GM20000 (cell line): Measurements from ENCODE around the gene GRAMD1A.
"Not testable (repeated sequence)": the region's sequence is repeated elsewhere in the genome, so short reads cannot be mapped to it uniquely, and the experiment has no call there.

ENCODE experiments used
- DNase-seq: peaks from one replicate; pipeline ENCODE4 v3.0.0; 2012; ENCODE audit warnings: low spot score
- TF ChIP-seq, protein P1 (sequence below): IDR thresholded peaks from 2 replicates; pipeline ENCODE4 v1.5.1; 2012; ENCODE audit warnings: mild to moderate bottlenecking, control low read depth; ENCODE audit errors: extremely low read depth, missing control alignments

GRAMD1A gene

DNA sequence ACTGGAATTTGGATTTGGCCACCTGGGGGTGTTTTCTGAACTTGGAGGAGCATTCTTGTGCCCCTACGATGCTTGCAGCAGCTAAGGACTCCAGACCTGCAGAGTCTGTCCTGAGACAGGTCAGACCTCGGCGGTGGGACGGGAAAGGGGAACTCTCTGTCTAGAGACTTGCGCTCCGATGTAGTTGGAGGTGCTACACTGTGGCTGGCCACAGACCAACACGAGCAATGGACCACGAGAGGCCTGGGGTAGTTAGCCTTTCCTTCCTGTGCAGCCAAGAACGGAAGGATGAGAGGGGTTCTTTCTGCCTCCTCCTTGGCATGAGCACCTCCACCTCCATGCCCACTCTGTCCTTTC is 5.9 kb upstream of the GRAMD1A start:
- no peak for DNase-seq
- TF ChIP-seq, protein P1, sequence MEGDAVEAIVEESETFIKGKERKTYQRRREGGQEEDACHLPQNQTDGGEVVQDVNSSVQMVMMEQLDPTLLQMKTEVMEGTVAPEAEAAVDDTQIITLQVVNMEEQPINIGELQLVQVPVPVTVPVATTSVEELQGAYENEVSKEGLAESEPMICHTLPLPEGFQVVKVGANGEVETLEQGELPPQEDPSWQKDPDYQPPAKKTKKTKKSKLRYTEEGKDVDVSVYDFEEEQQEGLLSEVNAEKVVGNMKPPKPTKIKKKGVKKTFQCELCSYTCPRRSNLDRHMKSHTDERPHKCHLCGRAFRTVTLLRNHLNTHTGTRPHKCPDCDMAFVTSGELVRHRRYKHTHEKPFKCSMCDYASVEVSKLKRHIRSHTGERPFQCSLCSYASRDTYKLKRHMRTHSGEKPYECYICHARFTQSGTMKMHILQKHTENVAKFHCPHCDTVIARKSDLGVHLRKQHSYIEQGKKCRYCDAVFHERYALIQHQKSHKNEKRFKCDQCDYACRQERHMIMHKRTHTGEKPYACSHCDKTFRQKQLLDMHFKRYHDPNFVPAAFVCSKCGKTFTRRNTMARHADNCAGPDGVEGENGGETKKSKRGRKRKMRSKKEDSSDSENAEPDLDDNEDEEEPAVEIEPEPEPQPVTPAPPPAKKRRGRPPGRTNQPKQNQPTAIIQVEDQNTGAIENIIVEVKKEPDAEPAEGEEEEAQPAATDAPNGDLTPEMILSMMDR = no peak

DNA sequence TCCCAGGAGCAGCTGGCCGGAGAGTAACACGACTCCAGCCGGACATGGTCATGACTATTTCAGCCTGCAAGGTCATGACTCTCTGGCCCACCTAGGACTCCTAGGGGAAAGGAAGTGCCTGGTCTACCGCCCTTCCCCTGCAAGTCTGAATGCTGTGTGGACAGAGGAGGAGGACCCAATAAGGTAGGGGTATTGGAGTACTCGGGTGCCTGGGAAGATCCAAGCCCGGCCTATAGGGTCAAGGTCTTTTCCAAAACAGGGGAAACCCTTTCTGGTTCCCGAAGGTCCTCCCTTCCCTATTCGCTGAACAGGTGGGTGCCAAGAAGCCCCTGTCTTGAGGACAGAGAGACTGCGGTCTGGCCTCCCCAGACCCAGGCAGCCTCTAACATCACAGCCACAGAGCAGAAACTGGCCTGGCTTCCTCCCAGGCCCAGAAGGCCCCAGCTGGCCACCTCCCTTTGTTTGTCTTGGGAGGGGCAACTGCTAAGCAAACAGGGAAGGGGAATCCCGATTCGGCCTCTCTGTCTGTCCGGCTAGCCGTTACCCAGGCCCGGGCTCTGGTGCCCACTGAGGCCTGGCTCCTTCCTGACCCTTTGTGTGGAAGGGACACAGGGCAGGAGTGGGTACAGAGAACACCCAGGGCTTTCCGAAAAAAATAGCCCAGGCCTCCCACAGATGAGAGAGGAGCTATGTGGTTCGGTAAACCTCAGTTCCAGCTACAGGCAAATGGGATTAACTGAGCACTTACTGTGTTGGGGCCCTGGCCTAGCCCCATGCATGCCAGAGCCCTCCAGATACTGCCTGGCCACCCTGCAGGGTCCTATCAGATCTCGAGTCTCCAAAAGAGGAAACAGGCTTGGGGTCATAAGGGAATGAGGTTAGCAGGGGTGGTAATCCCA is 5.2 kb upstream of the GRAMD1A start:
- peak; percentile 6 for DNase-seq
- TF ChIP-seq, protein P1 = no peak

DNA sequence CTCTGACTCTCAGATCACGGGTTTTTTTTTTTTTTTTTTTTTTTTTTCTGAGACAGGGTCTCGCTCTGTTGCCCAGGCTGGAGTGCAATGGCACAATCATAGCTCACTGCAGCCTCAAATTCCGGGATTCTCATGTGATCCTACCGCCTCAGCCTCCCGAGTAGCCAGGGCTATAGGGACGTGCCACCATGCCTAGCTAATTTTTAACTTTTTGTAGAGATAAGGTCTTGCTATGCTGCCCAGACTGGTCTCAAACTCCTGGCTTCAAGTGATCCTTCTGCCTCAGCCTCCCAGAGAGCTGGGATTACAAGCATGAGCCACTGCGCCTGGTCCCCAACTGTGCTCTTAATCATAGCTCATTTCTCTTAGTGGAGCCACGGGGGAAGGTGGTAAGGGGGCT is 4.6 kb upstream of the GRAMD1A start:
- no peak for DNase-seq
- TF ChIP-seq, protein P1 = no peak

DNA sequence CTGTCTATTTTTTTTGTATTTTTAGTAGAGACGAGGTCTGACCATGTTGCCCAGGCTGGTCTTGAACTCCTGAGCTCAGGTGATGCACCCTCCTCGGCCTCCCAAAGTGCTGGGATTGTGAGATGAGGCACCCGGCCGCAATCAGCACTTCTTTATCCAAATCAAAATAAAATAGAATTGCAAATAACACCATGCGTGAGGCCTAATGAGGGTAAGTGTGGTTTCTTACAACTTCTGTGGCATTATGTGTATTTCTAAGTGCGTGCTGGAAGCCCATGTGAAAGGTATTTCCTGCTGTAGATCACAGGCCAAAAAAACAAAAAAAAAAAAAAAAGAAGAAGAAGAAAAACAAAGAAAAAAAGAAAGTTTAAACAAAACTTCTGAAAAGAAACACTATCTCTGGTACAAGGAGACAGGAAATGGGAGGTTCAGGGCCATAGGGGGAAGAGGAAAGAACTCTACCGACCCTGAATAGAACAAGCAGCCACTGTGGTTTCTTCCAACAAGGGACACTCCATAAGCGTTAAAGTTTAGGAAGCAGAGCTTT is 3.0 kb upstream of the GRAMD1A start:
- TF ChIP-seq, protein P1 = no peak
- no peak for DNase-seq

DNA sequence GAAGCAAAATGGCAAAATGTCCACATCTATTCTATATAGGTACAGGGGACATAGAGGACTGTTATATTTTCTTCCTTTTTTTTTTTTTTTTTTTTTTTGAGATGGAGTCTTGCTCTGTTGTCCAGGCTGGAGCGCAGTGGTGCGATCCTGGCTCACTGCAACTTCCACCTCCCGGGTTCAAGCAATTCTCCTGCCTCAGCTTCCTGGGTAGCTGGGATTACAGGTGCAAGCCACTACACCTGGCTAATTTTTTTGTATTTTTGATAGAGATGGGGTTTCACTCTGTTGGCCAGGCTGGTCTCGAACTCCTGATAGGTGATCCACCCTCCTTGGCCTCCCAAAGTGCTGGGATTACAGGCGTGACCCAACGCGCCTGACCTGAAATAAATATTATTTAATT is 1.9 kb upstream of the GRAMD1A start:
- DNase-seq = not testable (repeated sequence)

DNA sequence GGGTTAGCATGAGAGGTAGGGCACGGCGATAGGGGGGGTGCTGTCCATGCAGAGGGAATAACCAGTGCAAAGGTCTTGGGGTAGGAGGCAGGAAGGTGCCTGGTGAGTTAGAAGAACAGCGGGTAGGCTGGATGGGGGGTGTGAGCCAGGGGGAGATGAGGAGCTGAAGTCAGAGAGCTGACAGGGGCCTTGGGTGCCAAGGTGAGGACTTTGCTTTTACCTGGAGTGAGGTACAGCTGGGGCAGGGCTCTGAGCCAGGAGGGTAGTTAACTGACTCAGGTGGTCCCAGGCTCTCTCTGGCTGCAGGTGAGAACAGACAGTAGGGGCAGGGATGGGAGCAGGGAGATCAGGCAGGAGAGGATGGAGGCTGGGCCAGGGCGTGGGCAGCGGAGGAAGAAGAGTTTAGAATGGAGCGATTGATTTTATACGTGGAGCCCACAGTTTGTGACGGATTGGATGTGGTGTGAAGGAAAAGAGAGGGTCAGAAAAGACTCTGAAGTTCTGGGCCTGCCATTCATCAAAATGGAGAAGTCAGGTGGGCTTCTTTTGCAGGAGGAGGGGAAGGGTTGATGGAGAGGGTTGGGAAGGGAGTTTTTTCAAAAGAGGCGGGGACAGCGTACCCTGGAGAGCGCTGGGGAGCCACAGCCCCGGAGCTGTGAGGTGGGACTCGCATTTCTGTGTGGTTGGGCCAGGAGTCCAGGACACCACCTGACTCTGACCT is 1.2 kb upstream of the GRAMD1A start:
- TF ChIP-seq, protein P1 = no peak
- DNase-seq = no peak

DNA sequence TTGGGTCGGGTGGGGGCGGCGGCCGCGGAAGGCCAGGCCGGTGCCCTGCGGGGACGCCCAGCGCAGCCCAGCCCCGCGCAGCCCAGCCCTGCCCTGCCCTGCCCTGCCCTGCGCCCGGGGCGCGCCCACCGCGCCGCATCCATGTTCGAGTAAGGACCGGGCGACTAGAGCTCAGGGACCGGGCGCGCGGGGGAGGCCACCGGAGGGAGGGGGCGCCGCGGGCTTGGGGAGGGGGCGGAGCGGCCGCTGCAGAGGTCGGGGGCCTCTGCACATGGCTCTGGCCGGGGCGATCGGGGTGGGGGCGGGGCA is 169 bp downstream of the GRAMD1A start:
- no peak for DNase-seq
- TF ChIP-seq, protein P1 = no peak
